Fibroblast of lung (primary cell): ENCODE results near the gene LPXN. TPM values are rescaled to one million over a fixed set of nuclear protein-coding genes. Genes with fewer than 3 reads are reported as not detected.

ENCODE experiments used
- DNase-seq, 2 donors: peaks; one replicate each; pipeline versions ENCODE4 v3.0.0 to v3.0.0-alpha.2; 2010; ENCODE audit warnings: low read depth in 2 of 2
- H2AFZ ChIP-seq: 2 replicates; pipeline ENCODE4 v1.5.1; 2012; ENCODE audit warnings: low read length, control low read depth, inconsistent platforms
- H3K27ac ChIP-seq: 2 replicates; pipeline ENCODE4 v1.5.1; 2011; ENCODE audit warnings: low read length, control low read depth; ENCODE audit not compliant: insufficient read depth
- H3K27me3 ChIP-seq: 2 replicates; pipeline ENCODE4 v1.5.1; 2011; ENCODE audit warnings: mild to moderate bottlenecking, low read length; ENCODE audit not compliant: control insufficient read depth, insufficient read depth
- H3K36me3 ChIP-seq: 2 replicates; pipeline ENCODE4 v1.5.1; 2011; ENCODE audit warnings: low read length; ENCODE audit not compliant: control insufficient read depth, insufficient read depth
- H3K4me1 ChIP-seq: 2 replicates; pipeline ENCODE4 v1.5.1; 2011; ENCODE audit warnings: low read length; ENCODE audit not compliant: control insufficient read depth, insufficient read depth; ENCODE audit errors: extremely low read depth
- H3K4me2 ChIP-seq: 2 replicates; pipeline ENCODE4 v1.5.1; 2011; ENCODE audit warnings: low read length, control low read depth; ENCODE audit not compliant: insufficient read depth; ENCODE audit errors: extremely low read depth
- H3K4me3 ChIP-seq, 4 experiments: fragments of 200-600 bp in 1 of 4; sonication (generic) in 1 of 4; replicated peaks in 1 of 4; 2 replicates each; pipeline ENCODE4 v1.5.1; 2011 to 2016; ENCODE audit warnings: low read length in 4 of 4, low read depth in 3 of 4, mild to moderate bottlenecking in 3 of 4, control low read depth in 2 of 4, inconsistent platforms in 1 of 4, mixed read lengths in 1 of 4; ENCODE audit not compliant: insufficient read depth in 1 of 4; ENCODE audit errors: control extremely low read depth in 1 of 4
- H3K79me2 ChIP-seq: 2 replicates; pipeline ENCODE4 v1.5.1; 2012; ENCODE audit warnings: mild to moderate bottlenecking, low read length, inconsistent platforms; ENCODE audit not compliant: control insufficient read depth, insufficient read depth
- H3K9ac ChIP-seq: 2 replicates; pipeline ENCODE4 v1.5.1; 2011; ENCODE audit warnings: mild to moderate bottlenecking, low read length, control low read depth; ENCODE audit not compliant: insufficient read depth
- H3K9me3 ChIP-seq: 2 replicates; pipeline ENCODE4 v1.5.1; 2012; ENCODE audit warnings: low read depth, low read length; ENCODE audit not compliant: control insufficient read depth, insufficient read depth
- H4K20me1 ChIP-seq: 2 replicates; pipeline ENCODE4 v1.5.1; 2011; ENCODE audit warnings: low read length; ENCODE audit not compliant: control insufficient read depth, insufficient read depth; ENCODE audit errors: extremely low read depth
- CTCF ChIP-seq, 2 donors: IDR thresholded peaks in 1 of 2; conservative IDR thresholded peaks in 1 of 2; 1 replicate in 1 of 2; 2 replicates in 1 of 2; pipeline ENCODE4 v1.5.1; 2011 to 2012; ENCODE audit warnings: low read length in 2 of 2, control low read depth in 1 of 2, inconsistent platforms in 1 of 2, low read depth in 1 of 2, mild to moderate bottlenecking in 1 of 2
- EZH2 ChIP-seq: IDR thresholded peaks from 2 replicates; pipeline ENCODE4 v1.5.1; 2012; ENCODE audit warnings: low read length, control low read depth, mild to moderate bottlenecking; ENCODE audit errors: missing control alignments
- polyA plus RNA-seq, 2 donors: library from polyadenylated mRNA; depleted of rRNA in 1 of 2; stranded (reverse) in 1 of 2; unstranded in 1 of 2; fragments of >200 nt; gene quantifications; 2 replicates each; pipeline ENCODE4 v1.2.1, GENCODE V29; 2011 to 2012; ENCODE audit warnings: missing spikeins in 1 of 2
- total RNA-seq: library from RNA; depleted of rRNA; stranded (reverse); fragments of >200 nt; gene quantifications from 2 replicates; pipeline ENCODE4 v1.2.1, GENCODE V29; 2014

LPXN gene
- total and polyA plus RNA-seq, 2 donors (not counting 1 experiment from before 2014, with no cell fraction given) = 8.6 to 9.2 TPM

DNA sequence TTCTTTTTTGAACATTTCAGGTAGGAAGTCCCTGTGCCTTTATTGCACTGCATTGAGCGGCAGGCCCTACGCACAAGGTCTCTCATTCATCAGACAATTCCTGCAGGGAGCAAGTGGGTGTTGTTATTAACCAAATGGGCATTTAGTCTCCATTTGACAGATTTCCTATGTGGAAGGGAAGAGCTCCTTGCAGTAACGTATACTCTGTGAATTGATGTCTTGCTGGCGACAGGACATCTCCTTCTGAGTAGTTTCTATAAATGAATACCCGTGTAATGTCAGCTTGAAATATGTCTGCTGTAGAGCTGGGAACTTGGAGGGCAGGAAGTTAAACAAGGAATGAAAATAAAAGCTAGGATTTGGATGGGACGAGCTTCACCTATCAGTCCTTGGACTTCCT lies 71.4 kb downstream of the LPXN start:
- no peaks in the 10 kb centered on the region for H3K36me3 ChIP-seq
- no peak for TF ChIP-seq EZH2
- TF ChIP-seq CTCF (conservative IDR thresholded peaks at IDR 0.05 in 1 of 2, IDR thresholded peaks at IDR 0.05 in 1 of 2; ENCODE audit: low read depth in 1 of 2, low read length in 2 of 2) = no peak

DNA sequence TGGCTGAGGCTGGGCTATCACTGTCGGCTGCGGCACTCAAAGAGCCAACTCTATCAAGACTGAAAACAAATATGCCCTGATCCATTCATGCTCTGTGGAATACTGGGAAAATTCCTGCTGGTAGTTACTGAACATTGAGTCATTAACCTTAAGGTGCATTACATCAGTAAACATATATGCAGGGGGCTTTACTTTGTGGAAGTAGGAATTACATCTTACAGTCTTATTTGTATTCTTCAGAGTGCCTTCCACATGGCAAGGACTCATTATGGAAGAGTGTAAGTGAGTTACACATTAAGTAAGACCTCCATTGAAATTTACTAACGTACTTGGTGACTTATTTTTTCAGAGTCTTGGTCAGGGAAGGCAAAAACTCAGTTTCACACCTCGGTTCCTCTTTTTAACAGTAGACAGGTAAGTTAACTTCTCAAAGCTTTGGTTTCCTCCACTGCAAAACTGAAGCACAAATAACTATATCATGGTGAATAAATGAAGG lies 72.2 kb downstream of the LPXN start:
- Histone ChIP-seq H3K27ac (no peak overlapping the region), H3K36me3 (no peaks in the 10 kb centered on the region), H4K20me1 (no peaks in the 10 kb centered on the region), H3K9ac (no peak overlapping the region), H3K4me3 (no peak overlapping the region), H3K79me2 (no peaks in the 10 kb centered on the region), H3K4me1 (no peaks in the 10 kb centered on the region), H3K27me3 (no peaks in the 10 kb centered on the region), H3K4me2 (no peak overlapping the region), H3K9me3 (no peaks in the 10 kb centered on the region), H2AFZ (no peak overlapping the region)
- peak in 1 of 2 donors; percentile 5 for DNase-seq
- no peak for TF ChIP-seq CTCF (conservative IDR thresholded peaks at IDR 0.05 in 1 of 2, IDR thresholded peaks at IDR 0.05 in 1 of 2; ENCODE audit: low read depth in 1 of 2, low read length in 2 of 2)
- no peak for TF ChIP-seq EZH2

More for the DNA sequence above, 71.4 kb downstream of the LPXN start:
- no peaks in the 10 kb centered on the region for H3K79me2 ChIP-seq
- no peaks in the 10 kb centered on the region for H4K20me1 ChIP-seq
- no peaks in the 10 kb centered on the region for H3K9me3 ChIP-seq
- H3K4me3 ChIP-seq = no peak overlapping the region
- H2AFZ ChIP-seq = no peak overlapping the region
- H3K27ac ChIP-seq = no peak overlapping the region
- H3K4me1 ChIP-seq = no peaks in the 10 kb centered on the region
- DNase-seq = no peak
- no peak overlapping the region for H3K4me2 ChIP-seq
- no peaks in the 10 kb centered on the region for H3K27me3 ChIP-seq
- H3K9ac ChIP-seq = no peak overlapping the region

GRCh38 chr11:58502004-58502403 lies 73.7 kb downstream of the LPXN start:
- Histone ChIP-seq H3K79me2 (no peaks in the 10 kb centered on the region), H3K9ac (no peak overlapping the region), H3K9me3 (no peaks in the 10 kb centered on the region), H2AFZ (no peak overlapping the region), H3K4me2 (no peak overlapping the region), H3K36me3 (no peaks in the 10 kb centered on the region), H3K27ac (no peak overlapping the region), H3K4me1 (no peaks in the 10 kb centered on the region), H3K4me3 (no peak overlapping the region), H3K27me3 (no peaks in the 10 kb centered on the region), H4K20me1 (no peaks in the 10 kb centered on the region)
- no peak for TF ChIP-seq EZH2
- TF ChIP-seq CTCF (conservative IDR thresholded peaks at IDR 0.05 in 1 of 2, IDR thresholded peaks at IDR 0.05 in 1 of 2; ENCODE audit: low read depth in 1 of 2, low read length in 2 of 2) = no peak
- no peak for DNase-seq
